Mesothelial cell of epicardium (in vitro differentiated cells): ENCODE measurements around the gene WDR49. TPM values are rescaled to one million over a fixed set of nuclear protein-coding genes. Genes with fewer than 3 reads are reported as not detected.

Source experiments
- DNase-seq, 2 experiments: peaks; one replicate each; pipeline ENCODE4 v3.0.0; 2021; ENCODE audit warnings: low spot score in 2 of 2; ENCODE audit not compliant: unreplicated experiment in 2 of 2
- H3K27ac Mint-ChIP-seq: 2 replicates; pipeline ENCODE4 v1.8.0; 2021; ENCODE audit warnings: mixed read lengths
- H3K27me3 Mint-ChIP-seq: 2 replicates; pipeline ENCODE4 v1.8.0; 2021; ENCODE audit warnings: low read depth, mixed read lengths
- H3K36me3 Mint-ChIP-seq: 2 replicates; pipeline ENCODE4 v1.8.0; 2021; ENCODE audit warnings: mixed read lengths
- H3K4me1 Mint-ChIP-seq: 2 replicates; pipeline ENCODE4 v1.8.0; 2021; ENCODE audit warnings: mixed read lengths
- H3K4me3 Mint-ChIP-seq: 2 replicates; pipeline ENCODE4 v1.8.0; 2021; ENCODE audit warnings: mild to moderate bottlenecking, moderate library complexity, mixed read lengths
- H3K9me3 Mint-ChIP-seq: 2 replicates; pipeline ENCODE4 v1.8.0; 2021; ENCODE audit warnings: mixed read lengths
- total RNA-seq: library from RNA; stranded (reverse); gene quantifications from 3 replicates; pipeline ENCODE4 v1.2.1, GENCODE V29; 2021
- TF ChIP-seq, protein P1 (sequence below): fragments of 200-600 bp; sonication (generic); IDR thresholded peaks from one replicate; pipeline ENCODE4 v1.5.0; 2021; ENCODE audit warnings: antibody characterized with exemption; ENCODE audit not compliant: unreplicated experiment

Gene WDR49
- total RNA-seq: 0.40 to 0.55 TPM (median 0.47 TPM) in 3 replicates

DNA sequence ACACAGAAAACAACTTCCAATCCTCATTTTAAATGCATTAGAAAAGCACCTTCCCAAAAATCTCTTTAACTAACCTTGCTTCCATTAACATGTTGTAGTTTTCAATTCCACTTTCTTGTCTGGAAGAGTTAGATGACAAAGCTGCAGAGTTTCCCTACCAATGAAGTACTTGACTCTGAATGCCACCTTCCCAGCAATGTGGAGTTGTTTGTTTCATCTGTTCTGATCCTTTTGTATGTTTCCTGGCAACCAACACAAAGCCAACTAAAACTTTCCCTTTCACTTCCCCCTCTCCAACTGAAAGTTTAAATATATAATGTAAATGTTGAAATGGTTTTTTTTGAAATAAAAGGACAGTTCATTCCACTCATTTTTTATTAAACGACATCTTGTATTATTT, at the start of gene WDR49:
Gene WDR49, minus strand, starts transcription at position 183 of the 400 bp plus-strand sequence. CDS start 517 bp downstream, outside the sequence.
- TF ChIP-seq, protein P1, sequence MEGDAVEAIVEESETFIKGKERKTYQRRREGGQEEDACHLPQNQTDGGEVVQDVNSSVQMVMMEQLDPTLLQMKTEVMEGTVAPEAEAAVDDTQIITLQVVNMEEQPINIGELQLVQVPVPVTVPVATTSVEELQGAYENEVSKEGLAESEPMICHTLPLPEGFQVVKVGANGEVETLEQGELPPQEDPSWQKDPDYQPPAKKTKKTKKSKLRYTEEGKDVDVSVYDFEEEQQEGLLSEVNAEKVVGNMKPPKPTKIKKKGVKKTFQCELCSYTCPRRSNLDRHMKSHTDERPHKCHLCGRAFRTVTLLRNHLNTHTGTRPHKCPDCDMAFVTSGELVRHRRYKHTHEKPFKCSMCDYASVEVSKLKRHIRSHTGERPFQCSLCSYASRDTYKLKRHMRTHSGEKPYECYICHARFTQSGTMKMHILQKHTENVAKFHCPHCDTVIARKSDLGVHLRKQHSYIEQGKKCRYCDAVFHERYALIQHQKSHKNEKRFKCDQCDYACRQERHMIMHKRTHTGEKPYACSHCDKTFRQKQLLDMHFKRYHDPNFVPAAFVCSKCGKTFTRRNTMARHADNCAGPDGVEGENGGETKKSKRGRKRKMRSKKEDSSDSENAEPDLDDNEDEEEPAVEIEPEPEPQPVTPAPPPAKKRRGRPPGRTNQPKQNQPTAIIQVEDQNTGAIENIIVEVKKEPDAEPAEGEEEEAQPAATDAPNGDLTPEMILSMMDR: no peak
- Mint-ChIP-seq H3K4me1 (no peaks in the 10 kb centered on the region), H3K36me3 (no peaks in the 10 kb centered on the region), H3K9me3 (no peaks in the 10 kb centered on the region), H3K27ac (no peak within 1 kb of the TSS), H3K27me3 (no peaks in the 10 kb centered on the region), H3K4me3 (no peak within 1 kb of the TSS)
- no peak for DNase-seq

DNA sequence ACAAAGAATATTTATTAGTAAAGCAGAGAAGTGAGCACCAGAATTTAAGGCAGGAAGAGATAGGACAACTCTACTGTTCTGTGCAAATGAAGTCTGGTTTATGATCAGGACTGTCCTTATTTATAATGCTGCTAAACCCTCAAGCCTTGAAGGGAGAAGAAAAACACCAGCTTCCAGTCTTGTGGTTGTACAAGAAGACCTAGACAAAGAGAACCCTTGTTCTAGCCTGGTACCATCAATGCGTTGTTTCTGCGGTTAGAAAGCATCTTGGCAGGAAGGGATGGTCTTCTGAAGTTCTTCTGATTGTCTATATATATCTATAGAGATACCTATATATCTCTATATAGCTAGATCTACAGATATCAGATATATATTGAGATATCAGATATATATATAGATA, 47.2 kb upstream of the WDR49 start:
- H3K27ac Mint-ChIP-seq: no peak overlapping the region
- DNase-seq: no peak
- no peaks in the 10 kb centered on the region for H3K27me3 Mint-ChIP-seq
- peaks cover 19% of the 10 kb centered on the region for H3K36me3 Mint-ChIP-seq
- TF ChIP-seq, protein P1: no peak
- no peak overlapping the region for H3K4me3 Mint-ChIP-seq
- H3K4me1 Mint-ChIP-seq: peaks cover 5% of the 10 kb centered on the region
- peaks cover 5% of the 10 kb centered on the region for H3K9me3 Mint-ChIP-seq

DNA sequence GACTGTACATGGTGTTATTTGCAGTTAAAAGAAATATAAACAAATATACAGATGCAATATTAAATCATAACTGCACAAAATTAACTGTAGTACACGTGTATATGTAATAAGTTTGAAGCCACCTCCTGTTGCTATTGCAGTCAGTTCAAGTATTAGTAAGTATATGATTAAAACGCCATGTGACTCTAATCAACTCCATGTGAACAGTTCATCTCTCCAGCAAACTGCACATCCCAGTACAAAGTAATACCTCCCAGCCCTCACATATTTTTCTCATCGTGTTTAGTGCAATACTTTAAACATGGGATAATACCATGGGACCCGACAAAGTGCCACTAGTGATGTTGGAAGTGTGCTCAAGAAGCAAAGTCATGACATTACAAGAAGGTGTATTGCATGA, 46.3 kb upstream of the WDR49 start:
- H3K27me3 Mint-ChIP-seq: no peaks in the 10 kb centered on the region
- TF ChIP-seq, protein P1: no peak
- H3K4me1 Mint-ChIP-seq: no peaks in the 10 kb centered on the region
- no peak overlapping the region for H3K27ac Mint-ChIP-seq
- peaks cover 5% of the 10 kb centered on the region for H3K9me3 Mint-ChIP-seq
- peaks cover 25% of the 10 kb centered on the region for H3K36me3 Mint-ChIP-seq
- no peak for DNase-seq
- H3K4me3 Mint-ChIP-seq: no peak overlapping the region

DNA sequence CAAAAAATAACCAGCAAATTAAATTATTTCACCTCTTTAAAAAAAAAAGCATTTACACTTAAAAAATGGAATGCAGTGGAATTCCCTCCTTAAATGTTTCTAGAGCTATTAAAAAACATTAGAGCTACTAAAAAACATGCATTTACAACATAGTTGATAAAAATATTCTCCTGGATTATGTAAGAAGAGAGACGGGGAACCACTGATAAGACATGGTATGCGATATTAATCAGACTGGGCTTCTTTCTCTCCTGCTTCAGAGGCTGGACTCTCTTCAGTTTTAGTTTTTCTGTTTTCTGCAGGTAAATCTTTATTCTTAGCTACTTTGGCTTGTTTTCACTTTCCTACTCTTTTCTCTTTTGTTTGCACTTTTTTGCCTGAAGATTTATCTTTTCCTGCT, 40.4 kb upstream of the WDR49 start:
- peaks cover 9% of the 10 kb centered on the region for H3K4me1 Mint-ChIP-seq
- peaks cover 24% of the 10 kb centered on the region for H3K36me3 Mint-ChIP-seq
- H3K9me3 Mint-ChIP-seq: no peaks in the 10 kb centered on the region
- peak overlapping the region; percentile 47 for H3K27ac Mint-ChIP-seq
- DNase-seq: no peak
- no peak overlapping the region for H3K4me3 Mint-ChIP-seq
- no peaks in the 10 kb centered on the region for H3K27me3 Mint-ChIP-seq
- TF ChIP-seq, protein P1: no peak

DNA sequence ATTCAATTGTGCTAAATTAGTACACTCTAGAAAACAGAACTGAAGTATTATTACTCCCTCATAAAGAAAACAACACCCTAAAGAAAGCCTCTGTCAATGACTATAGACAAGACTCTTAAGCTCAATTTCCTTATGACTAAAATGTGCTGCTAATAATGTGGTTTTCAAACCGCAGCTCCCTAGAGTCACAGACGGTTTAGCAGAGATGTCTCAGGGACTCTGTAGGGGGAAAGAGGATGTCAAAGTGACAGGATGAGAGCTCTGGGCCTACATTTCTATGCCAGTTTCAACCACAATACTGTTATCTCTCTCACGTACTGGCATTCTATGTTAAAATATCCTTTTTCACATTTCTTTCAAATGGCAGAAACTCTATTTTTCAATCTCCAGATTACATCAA, 37.6 kb upstream of the WDR49 start:
- no peak overlapping the region for H3K4me3 Mint-ChIP-seq
- H3K9me3 Mint-ChIP-seq: no peaks in the 10 kb centered on the region
- DNase-seq: no peak
- TF ChIP-seq, protein P1: no peak
- peaks cover 9% of the 10 kb centered on the region for H3K4me1 Mint-ChIP-seq
- H3K27me3 Mint-ChIP-seq: no peaks in the 10 kb centered on the region
- H3K36me3 Mint-ChIP-seq: peaks cover 24% of the 10 kb centered on the region
- no peak overlapping the region for H3K27ac Mint-ChIP-seq
